Esophagus squamous epithelium (tissue), 4 donors: ENCODE data around the gene SPRTN.

ENCODE experiments used
- POLR2A ChIP-seq, 4 donors: fragments of 450-650 bp; IDR thresholded peaks; one replicate each; pipeline ENCODE4 v1.6.1; 2017; ENCODE audit warnings: antibody characterized with exemption in 4 of 4, mild to moderate bottlenecking in 4 of 4, moderate library complexity in 3 of 4
- TF ChIP-seq, protein P1 (sequence below), 6 experiments: fragments of 450-650 bp in 4 of 6; fragments of 200-600 bp in 2 of 6; sonication (generic) in 2 of 6; IDR thresholded peaks; one replicate each; pipeline ENCODE4 v1.5.1; 2016 to 2019; ENCODE audit warnings: antibody characterized with exemption in 6 of 6, mild to moderate bottlenecking in 4 of 6, moderate library complexity in 4 of 6

DNA sequence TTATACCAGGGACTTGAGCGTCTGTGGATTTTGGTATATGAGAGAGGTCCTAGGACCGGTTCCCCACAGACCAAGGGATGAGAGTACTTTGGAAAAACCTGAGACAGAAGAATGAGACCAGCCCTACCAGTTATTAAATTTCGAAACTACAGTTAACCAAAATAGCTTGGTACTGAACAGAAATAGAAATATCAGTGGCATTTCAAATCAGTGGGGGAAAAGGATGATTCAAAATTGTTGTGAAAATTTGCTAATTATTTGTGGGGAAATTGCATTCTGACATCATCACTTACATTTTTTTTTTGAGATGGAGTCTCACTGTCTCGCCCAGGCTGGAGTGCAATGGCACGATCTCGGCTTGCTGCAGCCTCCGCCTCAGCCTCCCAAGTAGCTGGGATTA is 8.6 kb upstream of the SPRTN start:
- no peak for TF ChIP-seq POLR2A (IDR thresholded peaks at IDR 0.05)
- TF ChIP-seq, protein P1, sequence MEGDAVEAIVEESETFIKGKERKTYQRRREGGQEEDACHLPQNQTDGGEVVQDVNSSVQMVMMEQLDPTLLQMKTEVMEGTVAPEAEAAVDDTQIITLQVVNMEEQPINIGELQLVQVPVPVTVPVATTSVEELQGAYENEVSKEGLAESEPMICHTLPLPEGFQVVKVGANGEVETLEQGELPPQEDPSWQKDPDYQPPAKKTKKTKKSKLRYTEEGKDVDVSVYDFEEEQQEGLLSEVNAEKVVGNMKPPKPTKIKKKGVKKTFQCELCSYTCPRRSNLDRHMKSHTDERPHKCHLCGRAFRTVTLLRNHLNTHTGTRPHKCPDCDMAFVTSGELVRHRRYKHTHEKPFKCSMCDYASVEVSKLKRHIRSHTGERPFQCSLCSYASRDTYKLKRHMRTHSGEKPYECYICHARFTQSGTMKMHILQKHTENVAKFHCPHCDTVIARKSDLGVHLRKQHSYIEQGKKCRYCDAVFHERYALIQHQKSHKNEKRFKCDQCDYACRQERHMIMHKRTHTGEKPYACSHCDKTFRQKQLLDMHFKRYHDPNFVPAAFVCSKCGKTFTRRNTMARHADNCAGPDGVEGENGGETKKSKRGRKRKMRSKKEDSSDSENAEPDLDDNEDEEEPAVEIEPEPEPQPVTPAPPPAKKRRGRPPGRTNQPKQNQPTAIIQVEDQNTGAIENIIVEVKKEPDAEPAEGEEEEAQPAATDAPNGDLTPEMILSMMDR (IDR thresholded peaks at IDR 0.05): no peak
